ENCODE data around the gene ATE1.

ATE1 gene

GRCh38 chr10:121692626-121693025, 235.2 kb downstream of the ATE1 start:
- DNase-seq, result no peak

GRCh38 chr10:121690970-121691369, 236.9 kb downstream of the ATE1 start:
- DNase-seq, result no peak

Measured in T1000 (cell line).